Measurements from ENCODE around the gene RBM20. TPM values are rescaled to one million over a fixed set of nuclear protein-coding genes. Genes with fewer than 3 reads are reported as not detected.

RBM20 gene
- total RNA-seq = 2.4 and 5.1 TPM in 2 replicates

DNA sequence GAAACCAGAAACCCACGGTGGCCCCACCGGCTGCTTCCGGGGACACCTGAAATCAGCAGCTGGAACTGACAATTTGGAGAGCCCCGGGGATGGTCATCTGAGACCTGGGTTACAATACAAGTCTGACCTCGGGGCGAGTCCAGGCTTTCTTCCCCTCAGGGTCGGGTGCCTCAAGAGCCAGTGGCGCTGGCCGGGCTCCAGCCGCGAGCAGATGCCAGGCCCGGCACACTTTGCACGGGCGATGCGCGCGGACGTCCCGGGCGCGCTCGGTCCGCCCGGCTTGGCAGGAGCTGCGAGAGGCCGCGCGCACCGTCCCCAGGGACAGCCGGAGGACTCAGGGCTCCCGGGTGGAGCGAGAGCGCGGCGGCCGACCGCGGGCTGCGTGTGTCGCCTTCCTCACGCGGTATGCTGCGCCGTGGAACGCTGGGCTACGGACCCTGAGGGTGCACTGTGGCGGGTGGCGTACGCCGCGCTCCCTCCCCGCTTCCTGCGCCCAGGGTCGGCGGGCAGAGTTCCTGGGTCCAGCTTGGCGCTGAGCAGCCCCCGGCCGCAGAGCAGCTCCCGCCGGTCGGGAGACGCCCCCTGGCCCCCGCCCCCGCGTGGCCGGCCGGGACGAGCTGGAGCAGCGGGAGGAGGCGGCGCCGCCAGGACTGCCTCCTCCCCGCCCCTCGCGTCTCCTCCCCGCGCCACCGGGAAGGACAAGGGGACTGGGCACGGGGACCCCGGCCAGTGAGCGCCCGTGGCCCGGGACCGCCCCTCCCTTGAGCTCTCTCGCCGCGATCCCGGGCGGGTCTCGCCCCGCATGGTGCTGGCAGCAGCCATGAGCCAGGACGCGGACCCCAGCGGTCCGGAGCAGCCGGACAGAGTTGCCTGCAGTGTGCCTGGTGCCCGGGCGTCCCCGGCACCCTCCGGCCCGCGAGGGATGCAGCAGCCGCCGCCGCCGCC, at the start of gene RBM20:
TSS of gene RBM20 (plus strand) at position 684 of the 945 bp plus-strand sequence. CDS start at position 803, 119 bp downstream.

DNA sequence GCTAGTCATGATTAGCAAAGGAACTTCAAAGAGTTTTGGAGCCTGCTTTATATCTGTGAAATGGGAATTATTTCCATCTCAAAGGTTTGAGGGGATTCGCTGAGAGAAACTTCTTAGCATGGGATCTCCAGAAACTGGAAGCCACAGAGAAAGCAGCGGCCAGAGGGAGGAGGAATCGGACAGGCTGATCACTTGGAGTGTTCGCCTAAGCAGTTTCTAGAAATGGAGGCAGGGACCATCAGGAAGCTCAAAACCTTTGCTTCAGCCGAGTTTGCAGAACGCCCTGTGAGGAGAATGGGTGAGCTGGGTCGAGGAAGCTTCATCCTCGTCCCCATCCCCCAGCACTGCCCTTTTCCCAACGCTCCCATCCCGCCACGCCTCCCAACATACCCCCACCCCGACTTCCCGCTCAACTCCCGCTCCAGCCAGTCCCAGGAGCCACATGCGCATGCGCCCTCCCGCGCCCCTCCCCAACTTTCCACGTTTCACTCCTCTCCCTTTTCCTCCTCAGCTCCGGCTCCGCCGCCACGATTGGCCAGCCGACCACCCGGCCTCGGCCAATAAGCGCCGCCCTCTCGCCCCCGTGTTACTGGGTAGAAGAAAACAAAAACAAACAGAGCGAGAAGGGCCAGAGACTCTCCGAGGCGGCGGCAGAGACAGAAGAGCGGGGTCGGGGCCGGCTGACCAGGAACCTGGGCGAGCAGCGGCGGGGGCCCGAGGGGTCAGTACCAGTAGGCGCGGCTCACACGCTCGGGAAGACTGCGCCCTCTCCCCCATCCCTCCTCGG, 227.4 kb downstream of the RBM20 start, which contains the start of gene PDCD4:
TSS of gene PDCD4 (plus strand) at position 631 of the 787 bp plus-strand sequence. CDS start 4,100 bp downstream, outside the sequence.

Other genes starting within 250 kb of the RBM20 start
- 11.0 and 15.8 TPM in 2 replicates for gene DUSP5, start 146.4 kb upstream of the RBM20 start, total RNA-seq
- gene SMC3, start 76.6 kb upstream of the RBM20 start, total RNA-seq = 18.4 and 21.4 TPM in 2 replicates
- gene PDCD4, start 227.6 kb downstream of the RBM20 start, total RNA-seq = 34.9 and 41.9 TPM in 2 replicates